Fibroblast of skin of left biceps (primary cell): ENCODE data around the gene RSPH4A.
"Not testable (repeated sequence)": the region's sequence is repeated elsewhere in the genome, so short reads cannot be mapped to it uniquely, and the experiment has no call there.

Source experiments
- DNase-seq, 2 experiments: peaks; one replicate each; pipeline ENCODE4 v3.0.0-alpha.2; 2013; ENCODE audit warnings: low read depth in 2 of 2

Gene RSPH4A

GRCh38 chr6:116625872-116626271, 9.6 kb downstream of the RSPH4A start:
- DNase-seq: no peak

- DNase-seq: no peak
Measured at GRCh38 chr6:116629563-116629981, 13.3 kb downstream of the RSPH4A start.

- no peak for DNase-seq
Measured at GRCh38 chr6:116631379-116631990, 15.2 kb downstream of the RSPH4A start.

- no peak for DNase-seq
Measured at GRCh38 chr6:116633685-116634084, 17.4 kb downstream of the RSPH4A start.

- no peak for DNase-seq
Measured at GRCh38 chr6:116648156-116648555, 31.9 kb downstream of the RSPH4A start.

- no peak for DNase-seq
Measured at GRCh38 chr6:116649129-116649528, 32.9 kb downstream of the RSPH4A start.

GRCh38 chr6:116651916-116652315, 35.6 kb downstream of the RSPH4A start:
- DNase-seq: no peak

- DNase-seq: no peak
Measured at GRCh38 chr6:116661594-116661993, 45.3 kb downstream of the RSPH4A start.

GRCh38 chr6:116662202-116662601, 45.9 kb downstream of the RSPH4A start:
- DNase-seq: no peak

- DNase-seq: no peak
Measured at GRCh38 chr6:116663308-116663707, 47.0 kb downstream of the RSPH4A start.

GRCh38 chr6:116664169-116664568, 47.9 kb downstream of the RSPH4A start:
- not testable (repeated sequence) for DNase-seq

GRCh38 chr6:116665464-116665863, 49.2 kb downstream of the RSPH4A start:
- DNase-seq: no peak

- no peak for DNase-seq
Measured at GRCh38 chr6:116666869-116667268, 50.6 kb downstream of the RSPH4A start.

- DNase-seq: no peak
Measured at GRCh38 chr6:116667623-116668022, 51.3 kb downstream of the RSPH4A start.

GRCh38 chr6:116672306-116672705, 56.0 kb downstream of the RSPH4A start:
- DNase-seq: no peak

GRCh38 chr6:116676021-116676420, 59.7 kb downstream of the RSPH4A start:
- DNase-seq: no peak

- DNase-seq: peak; percentile 77 to 79
Measured at GRCh38 chr6:116680880-116681672, 64.8 kb downstream of the RSPH4A start, which contains the start of gene KPNA5. TSS of gene KPNA5 (plus strand) at chr6:116681211. CDS start at chr6:116681335, 124 bp downstream.

- DNase-seq: peak in 1 of 2 experiments; percentile 1
Measured at GRCh38 chr6:116682334-116682712, 66.0 kb downstream of the RSPH4A start.
